ENCODE results near the gene AKT1S1. TPM values are rescaled to one million over a fixed set of nuclear protein-coding genes. Genes with fewer than 3 reads are reported as not detected.

AKT1S1 gene
- total RNA-seq, 1 donor from 2014 or later = 48.2 TPM

DNA sequence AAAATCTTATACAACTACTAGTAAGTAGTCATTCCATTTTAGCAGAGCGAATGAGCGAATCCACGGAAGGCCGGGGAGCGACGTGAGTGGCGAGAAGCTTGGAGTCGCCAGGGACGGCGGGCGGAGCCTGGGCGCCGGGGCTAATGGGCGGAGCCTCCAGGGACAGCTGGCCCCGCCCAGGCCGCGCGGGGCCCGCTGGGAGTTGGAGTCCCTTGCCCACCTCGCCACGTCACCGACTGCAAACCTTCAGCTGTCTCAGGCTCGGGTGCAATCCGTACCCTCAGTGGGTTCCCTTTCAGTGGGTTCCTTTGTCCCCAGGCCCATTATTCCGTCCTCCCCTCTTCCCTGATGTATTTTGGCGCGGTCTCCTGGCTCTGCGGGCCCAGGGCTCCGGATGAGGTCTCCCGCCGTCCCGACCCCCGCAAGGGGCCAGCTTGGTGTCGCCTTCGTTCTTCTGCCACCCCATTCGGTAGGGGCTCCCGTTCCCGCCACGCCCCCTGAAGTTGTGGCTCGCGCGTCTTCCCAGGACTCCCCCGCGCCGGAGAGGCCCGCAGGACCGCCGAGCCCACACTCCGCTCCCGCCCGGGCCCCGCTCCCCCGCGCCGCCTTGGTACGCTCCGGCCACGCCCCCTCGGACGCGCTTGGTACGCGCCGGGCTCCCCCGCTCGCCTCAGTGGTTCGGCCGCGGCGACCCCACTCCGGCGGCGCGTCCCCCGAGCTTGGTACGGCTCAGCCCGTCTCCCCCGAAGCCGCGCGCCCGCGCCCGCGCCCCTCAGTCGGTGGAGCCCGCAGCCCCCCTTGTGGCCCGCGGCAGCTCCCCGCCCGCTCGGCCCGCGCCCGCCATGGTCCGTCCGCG is 26.4 kb downstream of the AKT1S1 start, which contains the start of gene PTOV1:
Gene PTOV1, plus strand, starts transcription at position 673 of the 856 bp plus-strand sequence.
- Mint-ChIP-seq H3K27me3 (ENCODE audit: unreplicated experiment) (peaks cover 30% of the 10 kb centered on the region), H3K9me3 (ENCODE audit: unreplicated experiment) (no peaks in the 10 kb centered on the region), H3K36me3 (ENCODE audit: low read depth, unreplicated experiment) (peaks cover 30% of the 10 kb centered on the region), H3K27ac (ENCODE audit: unreplicated experiment) (peak within 1 kb of the TSS; percentile 95), H3K4me3 (ENCODE audit: unreplicated experiment) (peak within 1 kb of the TSS; percentile 96), H3K4me1 (ENCODE audit: unreplicated experiment) (peaks cover 25% of the 10 kb centered on the region)
- peak; percentile 92 for DNase-seq (ENCODE audit: low spot score)
- TF ChIP-seq, protein P1, sequence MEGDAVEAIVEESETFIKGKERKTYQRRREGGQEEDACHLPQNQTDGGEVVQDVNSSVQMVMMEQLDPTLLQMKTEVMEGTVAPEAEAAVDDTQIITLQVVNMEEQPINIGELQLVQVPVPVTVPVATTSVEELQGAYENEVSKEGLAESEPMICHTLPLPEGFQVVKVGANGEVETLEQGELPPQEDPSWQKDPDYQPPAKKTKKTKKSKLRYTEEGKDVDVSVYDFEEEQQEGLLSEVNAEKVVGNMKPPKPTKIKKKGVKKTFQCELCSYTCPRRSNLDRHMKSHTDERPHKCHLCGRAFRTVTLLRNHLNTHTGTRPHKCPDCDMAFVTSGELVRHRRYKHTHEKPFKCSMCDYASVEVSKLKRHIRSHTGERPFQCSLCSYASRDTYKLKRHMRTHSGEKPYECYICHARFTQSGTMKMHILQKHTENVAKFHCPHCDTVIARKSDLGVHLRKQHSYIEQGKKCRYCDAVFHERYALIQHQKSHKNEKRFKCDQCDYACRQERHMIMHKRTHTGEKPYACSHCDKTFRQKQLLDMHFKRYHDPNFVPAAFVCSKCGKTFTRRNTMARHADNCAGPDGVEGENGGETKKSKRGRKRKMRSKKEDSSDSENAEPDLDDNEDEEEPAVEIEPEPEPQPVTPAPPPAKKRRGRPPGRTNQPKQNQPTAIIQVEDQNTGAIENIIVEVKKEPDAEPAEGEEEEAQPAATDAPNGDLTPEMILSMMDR (IDR thresholded peaks at IDR 0.05; ENCODE audit: unreplicated experiment) = no peak

DNA sequence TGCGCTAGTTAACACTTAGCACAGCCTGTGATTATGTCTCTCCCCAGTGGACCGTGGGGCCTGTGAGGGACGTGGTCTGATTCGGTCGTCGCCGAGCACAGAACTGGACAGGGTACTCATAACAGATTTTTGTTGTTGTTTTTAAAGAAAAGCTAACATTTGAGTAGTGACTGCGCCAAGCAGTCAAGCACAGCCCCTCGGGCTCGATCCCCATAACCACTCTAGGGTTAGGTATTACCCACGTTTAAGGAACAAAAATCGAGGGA is 27.0 kb downstream of the AKT1S1 start:
- peak overlapping the region; percentile 95 for H3K27ac Mint-ChIP-seq (ENCODE audit: unreplicated experiment)
- TF ChIP-seq, protein P1 (IDR thresholded peaks at IDR 0.05; ENCODE audit: unreplicated experiment) = no peak
- no peak for DNase-seq (ENCODE audit: low spot score)
- peaks cover 25% of the 10 kb centered on the region for H3K4me1 Mint-ChIP-seq (ENCODE audit: unreplicated experiment)
- H3K4me3 Mint-ChIP-seq (ENCODE audit: unreplicated experiment) = peak overlapping the region; percentile 96
- H3K9me3 Mint-ChIP-seq (ENCODE audit: unreplicated experiment) = no peaks in the 10 kb centered on the region
- peaks cover 25% of the 10 kb centered on the region for H3K36me3 Mint-ChIP-seq (ENCODE audit: low read depth, unreplicated experiment)
- H3K27me3 Mint-ChIP-seq (ENCODE audit: unreplicated experiment) = peaks cover 26% of the 10 kb centered on the region

DNA sequence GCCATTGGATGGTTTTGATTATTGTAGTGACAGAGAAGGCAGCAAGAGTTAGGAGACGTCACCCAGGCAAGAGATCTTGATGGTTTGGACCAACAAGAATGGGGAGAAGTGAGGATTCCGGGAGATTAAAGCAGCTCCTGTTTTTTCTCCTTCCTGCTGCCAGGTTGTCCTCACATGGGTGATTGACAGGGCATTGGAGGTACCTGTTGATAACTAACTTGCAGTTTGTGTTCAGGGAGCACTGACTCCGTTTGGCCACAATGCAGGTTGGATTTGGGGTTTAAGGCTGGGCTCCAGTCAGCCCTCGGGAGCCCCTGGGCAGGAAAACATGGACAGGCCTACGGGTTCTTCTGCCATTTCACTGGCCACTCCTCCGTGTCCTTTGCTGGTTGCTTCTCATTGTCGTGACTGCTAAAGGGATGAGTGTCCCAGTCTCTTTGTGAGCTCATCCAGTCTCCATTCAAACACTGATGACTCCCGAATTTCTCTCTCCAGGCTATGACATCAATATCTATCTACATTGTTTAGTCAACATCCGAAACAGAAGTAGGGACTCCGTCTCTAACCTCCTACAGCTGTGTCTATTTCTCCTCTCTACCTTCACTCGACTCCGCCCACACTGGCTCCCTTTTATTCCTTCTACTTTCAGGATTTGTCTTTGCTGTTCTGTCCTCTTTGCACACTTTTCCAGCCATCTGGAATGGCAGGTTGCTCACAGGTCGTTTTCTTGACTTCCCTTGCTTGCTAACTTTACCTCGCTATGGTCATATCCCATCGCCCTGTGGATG is 27.5 kb downstream of the AKT1S1 start:
- H3K9me3 Mint-ChIP-seq (ENCODE audit: unreplicated experiment) = no peaks in the 10 kb centered on the region
- peaks cover 25% of the 10 kb centered on the region for H3K36me3 Mint-ChIP-seq (ENCODE audit: low read depth, unreplicated experiment)
- H3K27me3 Mint-ChIP-seq (ENCODE audit: unreplicated experiment) = peaks cover 26% of the 10 kb centered on the region
- TF ChIP-seq, protein P1 (IDR thresholded peaks at IDR 0.05; ENCODE audit: unreplicated experiment) = no peak
- peaks cover 25% of the 10 kb centered on the region for H3K4me1 Mint-ChIP-seq (ENCODE audit: unreplicated experiment)
- H3K4me3 Mint-ChIP-seq (ENCODE audit: unreplicated experiment) = peak overlapping the region; percentile 96
- peak overlapping the region; percentile 95 for H3K27ac Mint-ChIP-seq (ENCODE audit: unreplicated experiment)
- DNase-seq (ENCODE audit: low spot score) = no peak

DNA sequence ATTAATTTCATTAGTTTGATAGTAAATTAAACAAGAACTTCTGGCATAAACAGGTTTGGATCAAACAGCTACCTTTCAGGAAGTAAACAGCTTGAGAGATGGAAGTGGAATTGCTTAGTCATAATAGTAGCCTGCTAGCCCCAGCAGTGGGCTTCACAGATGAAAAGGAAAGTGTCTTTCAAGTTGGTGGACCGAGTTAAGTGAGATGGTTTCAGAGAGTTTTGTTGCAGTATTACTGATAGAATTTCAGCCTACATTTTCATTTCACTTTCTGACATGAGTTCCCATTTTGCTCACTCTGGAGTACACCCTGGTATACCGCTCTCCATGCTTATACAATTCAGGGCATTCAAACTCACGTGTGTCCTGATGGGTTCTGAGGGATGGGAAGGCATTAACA is 28.2 kb downstream of the AKT1S1 start:
- no peak for DNase-seq (ENCODE audit: low spot score)
- H3K36me3 Mint-ChIP-seq (ENCODE audit: low read depth, unreplicated experiment) = peaks cover 25% of the 10 kb centered on the region
- H3K27ac Mint-ChIP-seq (ENCODE audit: unreplicated experiment) = peak overlapping the region; percentile 70
- TF ChIP-seq, protein P1 (IDR thresholded peaks at IDR 0.05; ENCODE audit: unreplicated experiment) = no peak
- peaks cover 25% of the 10 kb centered on the region for H3K27me3 Mint-ChIP-seq (ENCODE audit: unreplicated experiment)
- H3K9me3 Mint-ChIP-seq (ENCODE audit: unreplicated experiment) = no peaks in the 10 kb centered on the region
- H3K4me1 Mint-ChIP-seq (ENCODE audit: unreplicated experiment) = peaks cover 25% of the 10 kb centered on the region
- peak overlapping the region; percentile 87 for H3K4me3 Mint-ChIP-seq (ENCODE audit: unreplicated experiment)
